AG04450 (cell line): ENCODE measurements around the gene PLD1. TPM values are rescaled to one million over a fixed set of nuclear protein-coding genes. Genes with fewer than 3 reads are reported as not detected.

Experiments used
- CTCF ChIA-PET: fragments of 300-600, 350-600 bp; formaldehyde crosslinking; extraction: SDS; loops from one replicate; lab custom pipeline; 2022; ENCODE audit warnings: antibody characterized with exemption, inconsistent platforms; lab: Charles Lee
- POLR2A ChIA-PET: fragments of 350-600 bp; formaldehyde crosslinking; extraction: SDS; loops from one replicate; lab custom pipeline; 2021; ENCODE audit warnings: antibody characterized with exemption, inconsistent platforms; lab: Yijun Ruan, JAX
- DNase-seq: peaks from one replicate; pipeline ENCODE4 v3.0.0-alpha.2; 2011; ENCODE audit warnings: low read depth, low spot score
- H3K27ac ChIP-seq: one replicate; pipeline ENCODE4 v1.5.1; 2012; ENCODE audit warnings: low read depth, low read length, control low read depth
- H3K27me3 ChIP-seq: one replicate; pipeline ENCODE4 v1.6.0; 2012; ENCODE audit warnings: low read length; ENCODE audit not compliant: control insufficient read depth, insufficient read depth
- H3K4me3 ChIP-seq: 2 replicates; pipeline ENCODE4 v1.5.1; 2011; ENCODE audit warnings: mild to moderate bottlenecking, low read depth, low read length, control low read depth
- H3K9me3 ChIP-seq: 2 replicates; pipeline ENCODE4 v1.5.1; 2012; ENCODE audit warnings: low read length; ENCODE audit not compliant: control insufficient read depth, insufficient read depth
- polyA plus RNA-seq: library from polyadenylated mRNA; depleted of rRNA; stranded (reverse); fragments of >200 nt; gene quantifications from 2 replicates; pipeline ENCODE4 v1.2.3, GENCODE V29; 2011; rRNA removed
- TF ChIP-seq, protein P1 (sequence below): IDR thresholded peaks from 2 replicates; pipeline ENCODE4 v1.5.1; 2011; ENCODE audit warnings: low read depth, low read length, control low read depth, inconsistent platforms

The PLD1 gene
- polyA plus RNA-seq, 1 experiment: 20.2 TPM

DNA sequence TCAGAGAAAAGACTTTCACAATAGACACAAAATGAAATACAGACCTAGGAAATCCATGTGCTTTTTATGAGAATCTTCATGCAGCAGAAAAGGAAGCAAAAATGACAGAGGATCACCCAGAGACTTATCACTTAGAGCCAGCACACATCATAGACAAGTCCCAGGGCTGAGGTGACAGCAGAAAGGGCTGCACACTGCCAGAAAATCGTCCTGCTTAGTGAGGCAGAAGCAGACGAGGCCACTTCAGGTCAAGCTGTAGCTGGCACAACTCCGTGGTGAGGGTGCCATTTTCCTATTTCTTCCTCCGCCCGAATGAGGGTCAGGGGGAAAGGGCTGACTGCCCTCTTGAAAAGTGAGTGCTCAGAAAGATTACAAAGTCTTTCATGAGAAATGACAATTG lies 254.1 kb downstream of the PLD1 start:
- Histone ChIP-seq H3K27me3 (no peaks in the 10 kb centered on the region), H3K9me3 (no peaks in the 10 kb centered on the region), H3K4me3 (no peak overlapping the region), H3K27ac (no peak overlapping the region)
- TF ChIP-seq, protein P1, sequence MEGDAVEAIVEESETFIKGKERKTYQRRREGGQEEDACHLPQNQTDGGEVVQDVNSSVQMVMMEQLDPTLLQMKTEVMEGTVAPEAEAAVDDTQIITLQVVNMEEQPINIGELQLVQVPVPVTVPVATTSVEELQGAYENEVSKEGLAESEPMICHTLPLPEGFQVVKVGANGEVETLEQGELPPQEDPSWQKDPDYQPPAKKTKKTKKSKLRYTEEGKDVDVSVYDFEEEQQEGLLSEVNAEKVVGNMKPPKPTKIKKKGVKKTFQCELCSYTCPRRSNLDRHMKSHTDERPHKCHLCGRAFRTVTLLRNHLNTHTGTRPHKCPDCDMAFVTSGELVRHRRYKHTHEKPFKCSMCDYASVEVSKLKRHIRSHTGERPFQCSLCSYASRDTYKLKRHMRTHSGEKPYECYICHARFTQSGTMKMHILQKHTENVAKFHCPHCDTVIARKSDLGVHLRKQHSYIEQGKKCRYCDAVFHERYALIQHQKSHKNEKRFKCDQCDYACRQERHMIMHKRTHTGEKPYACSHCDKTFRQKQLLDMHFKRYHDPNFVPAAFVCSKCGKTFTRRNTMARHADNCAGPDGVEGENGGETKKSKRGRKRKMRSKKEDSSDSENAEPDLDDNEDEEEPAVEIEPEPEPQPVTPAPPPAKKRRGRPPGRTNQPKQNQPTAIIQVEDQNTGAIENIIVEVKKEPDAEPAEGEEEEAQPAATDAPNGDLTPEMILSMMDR: no peak
- DNase-seq: no peak
- CTCF ChIA-PET: no interaction called here
- POLR2A ChIA-PET: no interaction called here

DNA sequence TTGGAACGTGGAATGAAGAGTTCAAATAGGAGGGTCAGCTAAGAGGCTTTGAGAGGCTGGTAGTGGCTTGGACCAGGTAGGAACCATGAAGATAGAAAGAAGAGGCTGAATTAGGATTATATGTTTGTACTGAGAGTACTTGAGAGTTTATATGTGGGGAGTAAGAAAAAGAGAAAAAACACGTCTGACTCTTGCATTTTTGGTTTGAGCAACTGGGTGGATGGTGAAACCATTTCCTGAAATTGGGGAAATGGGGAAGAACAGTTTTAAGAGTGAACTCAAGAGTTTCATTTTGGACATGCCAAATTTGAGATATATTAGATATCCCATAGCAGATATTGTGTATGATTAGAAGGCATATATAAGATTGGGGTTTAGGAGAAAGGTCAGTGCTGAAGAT lies 257.2 kb downstream of the PLD1 start:
- Histone ChIP-seq H3K9me3 (no peaks in the 10 kb centered on the region), H3K4me3 (no peak overlapping the region), H3K27ac (no peak overlapping the region), H3K27me3 (no peaks in the 10 kb centered on the region)
- ChIA-PET CTCF (no interaction called here), POLR2A (no interaction called here)
- DNase-seq: no peak
- TF ChIP-seq, protein P1: no peak

DNA sequence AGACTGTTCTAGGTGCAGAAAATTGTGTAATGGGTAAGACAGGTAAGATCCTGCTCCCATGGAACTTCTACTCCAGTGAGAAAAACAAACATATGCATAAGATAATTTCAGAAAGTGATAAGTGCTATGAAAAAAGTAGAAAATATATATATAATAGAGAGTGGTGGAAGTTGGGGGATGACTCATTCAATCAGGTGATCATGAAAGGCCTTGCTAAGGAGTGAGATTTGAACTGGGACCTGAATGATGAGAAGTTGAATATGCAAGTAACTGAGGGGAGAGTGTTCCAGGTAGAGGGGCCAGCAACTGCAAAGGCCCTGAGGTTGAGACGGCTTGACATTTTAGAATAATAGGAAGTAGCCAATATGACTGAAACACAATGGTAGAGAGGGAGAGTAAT lies 257.8 kb downstream of the PLD1 start:
- POLR2A ChIA-PET: no interaction called here
- TF ChIP-seq, protein P1: no peak

DNA sequence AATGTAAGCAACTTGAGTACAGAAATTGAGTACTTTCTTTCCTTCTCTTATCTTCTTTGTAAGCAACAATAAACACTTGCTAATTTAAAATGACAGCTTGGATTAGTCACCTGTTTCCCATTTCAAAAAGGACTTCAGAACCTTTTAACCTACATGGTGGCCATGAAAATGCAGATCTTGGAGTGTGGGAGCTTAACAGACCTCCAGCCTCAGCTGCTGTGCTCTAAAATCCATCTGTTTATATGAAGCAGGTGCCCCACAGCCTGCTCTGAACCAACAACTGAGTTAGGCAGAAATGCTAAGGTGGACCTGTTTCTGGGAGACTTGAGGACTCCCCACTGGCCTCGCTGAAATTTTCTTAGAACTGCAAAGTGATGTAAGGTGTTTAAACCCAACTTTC lies 259.0 kb downstream of the PLD1 start:
- Histone ChIP-seq H3K27me3 (no peaks in the 10 kb centered on the region), H3K4me3 (no peak overlapping the region), H3K27ac (no peak overlapping the region), H3K9me3 (no peaks in the 10 kb centered on the region)
- TF ChIP-seq, protein P1: no peak
- ChIA-PET POLR2A (no interaction called here), CTCF (no interaction called here)
- DNase-seq: no peak

More for the DNA sequence above, 257.8 kb downstream of the PLD1 start:
- H3K27ac ChIP-seq: no peak overlapping the region
- CTCF ChIA-PET: no interaction called here
- no peak overlapping the region for H3K4me3 ChIP-seq
- H3K9me3 ChIP-seq: no peaks in the 10 kb centered on the region
- no peaks in the 10 kb centered on the region for H3K27me3 ChIP-seq
- no peak for DNase-seq

Other genes with a start within 250 kb of the PLD1 start
- gene TMEM212, start 32.9 kb upstream of the PLD1 start, polyA plus RNA-seq: not detected in 2 replicates
- gene FNDC3B, start 229.1 kb upstream of the PLD1 start, polyA plus RNA-seq: 39.5 and 59.0 TPM in 2 replicates